Renal pelvis (tissue), 4 donors: ENCODE data around the gene SORBS2. TPM values are rescaled to one million over a fixed set of nuclear protein-coding genes. Genes with fewer than 3 reads are reported as not detected.

Experiments
- DNase-seq: peaks from one replicate; pipeline ENCODE4 v3.0.0-alpha.2; 2013
- polyA plus RNA-seq, 3 donors: library from polyadenylated mRNA; unstranded; fragments of 120-200 nt; gene quantifications; one replicate each; pipeline ENCODE4 v1.2.1, GENCODE V29; 2013; ENCODE audit not compliant: insufficient read length in 3 of 3

SORBS2 gene
- polyA plus RNA-seq, 3 donors: 64.0 to 83.9 (median 79.5) TPM

- no peak for DNase-seq
Measured at GRCh38 chr4:185805979-185806378, 6.0 kb downstream of the SORBS2 start.

GRCh38 chr4:185805262-185805802 lies 6.7 kb downstream of the SORBS2 start:
- no peak for DNase-seq

GRCh38 chr4:185803022-185803421 lies 9.0 kb downstream of the SORBS2 start:
- DNase-seq: no peak

- DNase-seq: no peak
Measured at GRCh38 chr4:185801471-185801870, 10.5 kb downstream of the SORBS2 start.

GRCh38 chr4:185800266-185800945 lies 11.6 kb downstream of the SORBS2 start:
- no peak for DNase-seq

GRCh38 chr4:185799442-185799841 lies 12.6 kb downstream of the SORBS2 start:
- DNase-seq: no peak

- no peak for DNase-seq
Measured at GRCh38 chr4:185797596-185798338, 14.2 kb downstream of the SORBS2 start.

- no peak for DNase-seq
Measured at GRCh38 chr4:185797018-185797417, 15.0 kb downstream of the SORBS2 start.

- no peak for DNase-seq
Measured at GRCh38 chr4:185796176-185796575, 15.8 kb downstream of the SORBS2 start.

GRCh38 chr4:185794637-185795036 lies 17.4 kb downstream of the SORBS2 start:
- DNase-seq: no peak

GRCh38 chr4:185793716-185794115 lies 18.3 kb downstream of the SORBS2 start:
- DNase-seq: no peak

GRCh38 chr4:185793116-185793485 lies 18.9 kb downstream of the SORBS2 start:
- no peak for DNase-seq

- DNase-seq: peak; percentile 51
Measured at GRCh38 chr4:185792384-185793115, 19.4 kb downstream of the SORBS2 start.

- DNase-seq: no peak
Measured at GRCh38 chr4:185787926-185788679, 23.9 kb downstream of the SORBS2 start.

- no peak for DNase-seq
Measured at GRCh38 chr4:185786422-185786821, 25.6 kb downstream of the SORBS2 start.

GRCh38 chr4:185783574-185783973 lies 28.4 kb downstream of the SORBS2 start:
- no peak for DNase-seq

- no peak for DNase-seq
Measured at GRCh38 chr4:185782523-185782922, 29.5 kb downstream of the SORBS2 start.

GRCh38 chr4:185781555-185782215 lies 30.3 kb downstream of the SORBS2 start:
- DNase-seq: no peak

GRCh38 chr4:185780472-185780871 lies 31.5 kb downstream of the SORBS2 start:
- DNase-seq: no peak

- no peak for DNase-seq
Measured at GRCh38 chr4:185779517-185779916, 32.5 kb downstream of the SORBS2 start.

- no peak for DNase-seq
Measured at GRCh38 chr4:185778307-185778706, 33.7 kb downstream of the SORBS2 start.
